Lower lobe of right lung (tissue), 2 donors: ENCODE results near the gene OCA2. TPM values are rescaled to one million over a fixed set of nuclear protein-coding genes. Genes with fewer than 3 reads are reported as not detected.

Experiments used
- ATAC-seq, 2 donors: fragments of 200-7000 bp; cut with Tn5 transposase; one replicate each; pipeline ENCODE4 v1.9.1; 2020 to 2022; ENCODE audit warnings: mild to moderate bottlenecking in 2 of 2, moderate library complexity in 2 of 2
- DNase-seq: peaks from one replicate; pipeline ENCODE4 v3.0.0-alpha.2; 2020
- H3K27ac ChIP-seq: fragments of 200-600 bp; one replicate; pipeline ENCODE4 v1.8.0; 2022
- H3K27me3 ChIP-seq: fragments of 200-600 bp; one replicate; pipeline ENCODE4 v1.8.0; 2022; ENCODE audit warnings: low read depth
- H3K36me3 ChIP-seq: fragments of 200-600 bp; one replicate; pipeline ENCODE4 v1.8.0; 2022; ENCODE audit warnings: mild to moderate bottlenecking
- H3K4me1 ChIP-seq: fragments of 200-600 bp; one replicate; pipeline ENCODE4 v1.8.0; 2022
- H3K4me3 ChIP-seq: fragments of 200-600 bp; one replicate; pipeline ENCODE4 v1.8.0; 2022; ENCODE audit warnings: mild to moderate bottlenecking
- H3K9me3 ChIP-seq: fragments of 200-600 bp; one replicate; pipeline ENCODE4 v1.8.0; 2022
- intact Hi-C: fragments of 100-400 bp; cut with DNase I; formaldehyde crosslinking; loops from one replicate; pipeline ENCODE4 v1.11.0; 2022
- total RNA-seq: library from RNA; stranded (reverse); fragmentation: NEBNext Ultra II Directional; extraction: Animal tissue kit (Norgen Biotek cat#: 25700); gene quantifications from one replicate; pipeline ENCODE4 v1.2.1, GENCODE V29; 2021
- TF ChIP-seq, protein P1 (sequence below): fragments of 200-600 bp; IDR thresholded peaks from one replicate; pipeline ENCODE4 v1.8.0; 2022; ENCODE audit warnings: antibody characterized with exemption, mild to moderate bottlenecking
- donor health status: DM: no; HTN: yes; CAD: no; lungs with severe emphysema.

The OCA2 gene
- total RNA-seq, 1 donor from 2014 or later: 1.2 TPM

GRCh38 chr15:28005004-28005527, 94.0 kb downstream of the OCA2 start:
- Histone ChIP-seq H3K9me3 (no peaks in the 10 kb centered on the region), H3K27ac (no peak overlapping the region), H3K27me3 (no peaks in the 10 kb centered on the region), H3K4me1 (no peaks in the 10 kb centered on the region), H3K4me3 (no peak overlapping the region), H3K36me3 (no peaks in the 10 kb centered on the region)
- intact Hi-C loops: no loop called here
- TF ChIP-seq, protein P1, sequence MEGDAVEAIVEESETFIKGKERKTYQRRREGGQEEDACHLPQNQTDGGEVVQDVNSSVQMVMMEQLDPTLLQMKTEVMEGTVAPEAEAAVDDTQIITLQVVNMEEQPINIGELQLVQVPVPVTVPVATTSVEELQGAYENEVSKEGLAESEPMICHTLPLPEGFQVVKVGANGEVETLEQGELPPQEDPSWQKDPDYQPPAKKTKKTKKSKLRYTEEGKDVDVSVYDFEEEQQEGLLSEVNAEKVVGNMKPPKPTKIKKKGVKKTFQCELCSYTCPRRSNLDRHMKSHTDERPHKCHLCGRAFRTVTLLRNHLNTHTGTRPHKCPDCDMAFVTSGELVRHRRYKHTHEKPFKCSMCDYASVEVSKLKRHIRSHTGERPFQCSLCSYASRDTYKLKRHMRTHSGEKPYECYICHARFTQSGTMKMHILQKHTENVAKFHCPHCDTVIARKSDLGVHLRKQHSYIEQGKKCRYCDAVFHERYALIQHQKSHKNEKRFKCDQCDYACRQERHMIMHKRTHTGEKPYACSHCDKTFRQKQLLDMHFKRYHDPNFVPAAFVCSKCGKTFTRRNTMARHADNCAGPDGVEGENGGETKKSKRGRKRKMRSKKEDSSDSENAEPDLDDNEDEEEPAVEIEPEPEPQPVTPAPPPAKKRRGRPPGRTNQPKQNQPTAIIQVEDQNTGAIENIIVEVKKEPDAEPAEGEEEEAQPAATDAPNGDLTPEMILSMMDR: no peak
- ATAC-seq (peak in 1 of 2 donors; percentile 9), DNase-seq (no peak)

GRCh38 chr15:28004143-28005003, 94.7 kb downstream of the OCA2 start:
- no peak for DNase-seq
- no peak for ATAC-seq
- Histone ChIP-seq H3K9me3 (no peaks in the 10 kb centered on the region), H3K36me3 (no peaks in the 10 kb centered on the region), H3K27ac (no peak overlapping the region), H3K4me3 (no peak overlapping the region), H3K4me1 (no peaks in the 10 kb centered on the region), H3K27me3 (no peaks in the 10 kb centered on the region)
- TF ChIP-seq, protein P1: no peak
- intact Hi-C loops: no loop called here

GRCh38 chr15:28003302-28004037, 95.6 kb downstream of the OCA2 start:
- no peak for DNase-seq
- TF ChIP-seq, protein P1: no peak
- intact Hi-C loops: no loop called here
- peak in 1 of 2 donors; percentile 29 for ATAC-seq
- Histone ChIP-seq H3K27me3 (no peaks in the 10 kb centered on the region), H3K4me1 (no peaks in the 10 kb centered on the region), H3K9me3 (no peaks in the 10 kb centered on the region), H3K27ac (no peak overlapping the region), H3K4me3 (no peak overlapping the region), H3K36me3 (no peaks in the 10 kb centered on the region)

- Histone ChIP-seq H3K27ac (no peak overlapping the region), H3K4me3 (no peak overlapping the region), H3K9me3 (no peaks in the 10 kb centered on the region), H3K36me3 (no peaks in the 10 kb centered on the region), H3K4me1 (no peaks in the 10 kb centered on the region), H3K27me3 (no peaks in the 10 kb centered on the region)
- TF ChIP-seq, protein P1: no peak
- intact Hi-C loops: no loop called here
- ATAC-seq: no peak
- DNase-seq: no peak
Observed at GRCh38 chr15:28002867-28003266, 96.2 kb downstream of the OCA2 start.

- no peaks in the 10 kb centered on the region for H3K27me3 ChIP-seq
- peak in 1 of 2 donors; percentile 38 for ATAC-seq
- no peak overlapping the region for H3K4me3 ChIP-seq
- no peaks in the 10 kb centered on the region for H3K9me3 ChIP-seq
- H3K36me3 ChIP-seq: no peaks in the 10 kb centered on the region
- DNase-seq: no peak
- H3K4me1 ChIP-seq: no peaks in the 10 kb centered on the region
- intact Hi-C loops: no loop called here
- TF ChIP-seq, protein P1: no peak
- H3K27ac ChIP-seq: no peak overlapping the region
Observed at GRCh38 chr15:28002136-28002861, 96.8 kb downstream of the OCA2 start.
